ENCODE data around the gene RETN. TPM values are rescaled to one million over a fixed set of nuclear protein-coding genes. Genes with fewer than 3 reads are reported as not detected.

The RETN gene
- total and polyA plus RNA-seq, 2 experiments from 2014 or later = not detected

- Histone ChIP-seq H3K36me3 (ENCODE audit: insufficient read depth) (no peaks in the 10 kb centered on the region; the same call in 1 of the 2 replicates), H3K4me1 (ENCODE audit: insufficient read depth) (no peaks in the 10 kb centered on the region), H4K20me1 (replicated peaks; ENCODE audit: insufficient read depth) (peaks cover 3% of the 10 kb centered on the region; the same call in 1 of the 2 replicates), H3K9me2 (ENCODE audit: insufficient read depth) (no peaks in the 10 kb centered on the region), H3K4me2 (no peak overlapping the region), H3K79me2 (replicated peaks; ENCODE audit: insufficient read depth) (0 out of 2 replicates have a peak, but pooled peaks cover 3% of the 10 kb centered on the region), H3K27ac (ENCODE audit: low read depth) (no peak overlapping the region), H3K27me3 (ENCODE audit: insufficient read depth) (peaks cover 10% of the 10 kb centered on the region; the same call in 1 of the 2 replicates), H3K4me3 (no peak overlapping the region), H2AFZ (no peak overlapping the region), H3F3A (replicated peaks; ENCODE audit: low read depth) (0 out of 2 replicates have a peak, but pooled peaks cover 3% of the 10 kb centered on the region)
- peaks cover 8% of the 10 kb centered on the region for H3K36me3 Mint-ChIP-seq (ENCODE audit: low read depth)
- TF ChIP-seq POLR2AphosphoS5 (IDR thresholded peaks at IDR 0.05; ENCODE audit: low read depth) (no peak), ZNF462 (CRISPR knock-in tag; IDR thresholded peaks at IDR 0.05) (no peak), JUNB (IDR thresholded peaks at IDR 0.05; ENCODE audit: unreplicated experiment) (no peak), ZNF114 (CRISPR knock-in tag; IDR thresholded peaks at IDR 0.05) (no peak), REST (IDR thresholded peaks at IDR 0.05; ENCODE audit: unreplicated experiment) (no peak), CTCF (conservative IDR thresholded peaks at IDR 0.05; ENCODE audit: low read depth in 2 of 2) (no peak), ETS1 (IDR thresholded peaks at IDR 0.05) (no peak), STAT1 (IDR thresholded peaks at IDR 0.05; ENCODE audit: unreplicated experiment) (no peak), NANOG (IDR thresholded peaks at IDR 0.05; ENCODE audit: borderline replicate concordance) (no peak), CREB1 (CRISPR knock-in tag; IDR thresholded peaks at IDR 0.05; ENCODE audit: low read depth) (no peak), EZH2 (IDR thresholded peaks at IDR 0.05; ENCODE audit: low read depth, unreplicated experiment) (no peak), ZNF331 (CRISPR knock-in tag; IDR thresholded peaks at IDR 0.05; ENCODE audit: low read depth) (no peak), EZH2phosphoT487 (IDR thresholded peaks at IDR 0.05; ENCODE audit: unreplicated experiment) (no peak)
- no peak overlapping the region for H3K4me3 Mint-ChIP-seq
- no peak overlapping the region for H3K27ac Mint-ChIP-seq
- ATAC-seq = no peak
- H3K27me3 Mint-ChIP-seq (ENCODE audit: insufficient read depth, low read depth, poor library complexity) = peaks cover 26% of the 10 kb centered on the region
- H3K9me3 Mint-ChIP-seq = peaks cover 6% of the 10 kb centered on the region
- no peak for DNase-seq (ENCODE audit: low spot score)
- H3K4me1 Mint-ChIP-seq = peaks cover 4% of the 10 kb centered on the region; the same call in 1 of the 3 replicates
These were observed 8.9 kb downstream of the RETN start for GRCh38 chr19:7677669-7678311.
